NCI-H146 treated with DMSO at 0.1 percent for 48 hours (cell line): ENCODE measurements around the gene SEC23A.

Experiments used
- DNase-seq: peaks from one replicate; lab custom pipeline; 2025; ENCODE audit not compliant: unreplicated experiment; lab: John Stamatoyannopoulos, UW

Gene SEC23A

GRCh38 chr14:38992067-38992844 lies 110.8 kb downstream of the SEC23A start:
- DNase-seq: no peak

- DNase-seq: no peak
Measured at GRCh38 chr14:38991299-38991698, 111.7 kb downstream of the SEC23A start.

GRCh38 chr14:38989922-38990546 lies 113.0 kb downstream of the SEC23A start:
- no peak for DNase-seq

GRCh38 chr14:38987781-38988180 lies 115.3 kb downstream of the SEC23A start:
- no peak for DNase-seq

DNA sequence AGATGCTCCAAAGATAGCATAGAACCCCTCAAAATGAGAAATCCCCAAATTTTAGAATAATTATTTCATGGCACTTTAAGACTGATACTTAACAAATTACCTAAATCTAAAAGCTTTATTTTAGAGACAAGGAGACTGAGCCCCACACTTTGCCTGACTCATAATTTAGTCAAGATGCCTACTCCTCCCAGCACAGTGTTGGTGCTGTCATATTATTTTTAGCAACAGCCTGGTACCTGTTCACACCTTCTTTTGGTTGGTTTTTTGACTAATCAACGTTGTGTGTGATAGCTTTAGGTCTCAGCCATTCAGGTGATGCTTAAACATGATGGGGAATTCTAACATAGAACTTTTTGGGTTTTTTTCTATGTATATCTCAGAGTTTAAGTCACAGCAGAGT lies 120.2 kb downstream of the SEC23A start:
- DNase-seq: no peak

DNA sequence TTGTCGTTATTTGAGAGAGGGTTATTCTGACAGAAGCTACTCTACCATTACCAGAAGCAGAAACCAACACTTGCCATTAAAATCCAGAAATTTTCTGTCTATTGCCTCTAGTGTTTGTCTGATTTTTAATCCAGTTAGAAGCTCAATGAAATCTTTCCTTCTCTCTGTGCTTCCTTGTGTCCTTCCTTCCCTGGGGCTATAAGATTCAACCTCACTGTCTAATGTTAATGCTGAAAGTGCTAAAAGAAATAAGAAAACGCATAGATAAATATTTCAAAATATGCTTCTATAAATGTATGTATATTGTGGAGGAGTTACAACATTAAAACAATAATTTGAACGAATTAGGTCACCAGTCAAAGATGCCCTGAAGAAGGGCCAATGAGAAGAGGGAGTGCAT lies 120.8 kb downstream of the SEC23A start:
- DNase-seq: no peak
